ENCODE data around the gene COL8A1.

The COL8A1 gene

DNA sequence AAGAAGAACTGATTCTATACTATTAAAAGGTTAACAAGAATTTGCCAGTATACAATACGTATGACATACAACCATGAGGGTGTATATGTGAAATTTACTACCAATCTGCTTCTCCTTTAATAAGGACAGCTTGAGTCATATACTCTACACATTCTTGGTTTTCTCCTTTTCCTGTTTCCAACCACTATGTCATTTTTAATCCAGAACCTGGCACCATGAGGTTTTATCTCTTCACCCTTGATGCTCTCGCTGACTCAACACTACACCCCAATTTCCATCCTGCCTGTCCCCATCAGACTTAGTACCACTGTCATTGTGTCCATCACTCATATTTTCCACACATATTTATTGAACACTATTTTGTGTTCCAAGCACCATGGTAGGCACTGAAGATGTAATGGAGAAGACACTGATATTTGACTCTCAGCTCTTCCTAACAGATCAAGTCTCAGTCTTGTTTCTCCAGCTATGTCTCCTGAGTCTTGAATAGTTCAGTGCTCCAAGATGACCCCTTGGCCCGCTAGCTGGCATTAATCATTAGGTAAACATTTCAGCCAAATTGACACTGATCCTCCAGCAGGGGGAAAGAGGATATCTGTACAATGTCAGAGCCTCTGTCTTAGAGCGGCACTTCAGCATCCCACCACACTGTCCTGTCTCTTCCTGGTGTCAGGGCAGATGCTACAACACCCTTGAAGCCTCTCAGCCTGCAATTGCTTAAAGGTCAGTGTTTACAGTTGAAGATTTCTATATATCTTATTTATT is 11.2 kb upstream of the COL8A1 start:
- no peak for DNase-seq (ENCODE audit: low spot score)
- no peak overlapping the region for H3K27ac ChIP-seq
- TF ChIP-seq, protein P1, sequence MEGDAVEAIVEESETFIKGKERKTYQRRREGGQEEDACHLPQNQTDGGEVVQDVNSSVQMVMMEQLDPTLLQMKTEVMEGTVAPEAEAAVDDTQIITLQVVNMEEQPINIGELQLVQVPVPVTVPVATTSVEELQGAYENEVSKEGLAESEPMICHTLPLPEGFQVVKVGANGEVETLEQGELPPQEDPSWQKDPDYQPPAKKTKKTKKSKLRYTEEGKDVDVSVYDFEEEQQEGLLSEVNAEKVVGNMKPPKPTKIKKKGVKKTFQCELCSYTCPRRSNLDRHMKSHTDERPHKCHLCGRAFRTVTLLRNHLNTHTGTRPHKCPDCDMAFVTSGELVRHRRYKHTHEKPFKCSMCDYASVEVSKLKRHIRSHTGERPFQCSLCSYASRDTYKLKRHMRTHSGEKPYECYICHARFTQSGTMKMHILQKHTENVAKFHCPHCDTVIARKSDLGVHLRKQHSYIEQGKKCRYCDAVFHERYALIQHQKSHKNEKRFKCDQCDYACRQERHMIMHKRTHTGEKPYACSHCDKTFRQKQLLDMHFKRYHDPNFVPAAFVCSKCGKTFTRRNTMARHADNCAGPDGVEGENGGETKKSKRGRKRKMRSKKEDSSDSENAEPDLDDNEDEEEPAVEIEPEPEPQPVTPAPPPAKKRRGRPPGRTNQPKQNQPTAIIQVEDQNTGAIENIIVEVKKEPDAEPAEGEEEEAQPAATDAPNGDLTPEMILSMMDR (IDR thresholded peaks at IDR 0.05): no peak
- no peak overlapping the region for H3K4me3 ChIP-seq

DNA sequence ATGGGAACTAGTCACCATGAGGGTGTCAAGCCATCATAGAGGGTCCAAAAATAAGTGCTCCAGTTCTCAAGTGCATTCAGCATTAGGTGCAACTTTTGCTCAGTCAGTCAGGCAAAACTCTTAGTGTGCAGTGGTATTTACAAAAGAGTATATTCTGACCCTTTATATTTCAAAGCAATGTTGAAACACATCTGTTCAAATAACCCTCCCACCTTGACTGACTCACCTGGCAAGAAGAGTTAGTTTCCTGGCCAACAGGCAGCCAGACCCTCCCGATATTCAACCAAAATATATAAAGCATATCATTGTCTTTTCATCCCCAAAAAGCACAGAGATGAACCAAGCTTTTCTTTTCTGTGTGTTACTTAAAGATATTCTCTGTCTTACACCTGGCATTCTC is 7.6 kb upstream of the COL8A1 start:
- Histone ChIP-seq H3K4me3 (no peak overlapping the region), H3K27ac (no peak overlapping the region)
- no peak for DNase-seq (ENCODE audit: low spot score)
- TF ChIP-seq, protein P1 (IDR thresholded peaks at IDR 0.05): no peak

DNA sequence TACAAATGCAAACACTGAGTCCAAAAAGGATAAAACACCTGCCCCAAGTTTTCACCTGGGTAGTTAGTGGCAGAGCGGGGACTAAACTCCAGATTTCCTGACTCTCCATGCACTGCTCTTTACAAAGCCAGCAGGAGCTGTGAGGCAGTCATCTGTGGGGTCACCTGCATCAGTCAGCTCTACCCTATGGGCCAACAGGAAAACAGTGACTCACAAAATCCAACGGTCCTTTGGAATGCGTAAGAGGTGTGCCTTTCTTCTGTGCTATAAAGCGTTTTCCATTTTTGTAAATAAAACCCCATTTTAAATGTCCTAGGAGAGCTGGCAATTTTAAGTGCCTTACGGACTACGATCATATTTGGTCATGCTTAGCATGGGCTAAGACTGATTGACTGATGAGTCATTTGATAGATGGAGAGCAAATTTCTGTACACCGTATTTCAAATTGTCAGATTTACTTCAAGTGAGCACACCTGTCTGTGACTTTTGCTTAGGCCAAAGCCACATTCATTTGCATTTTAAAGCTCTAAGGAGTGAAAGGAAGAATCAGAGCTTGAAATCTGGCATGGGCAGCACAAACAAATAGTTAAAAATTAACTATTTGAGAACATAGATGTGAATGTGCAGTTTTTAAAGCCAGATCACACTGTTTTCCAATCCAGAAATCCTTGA is 4.4 kb upstream of the COL8A1 start:
- DNase-seq (ENCODE audit: low spot score): no peak
- peak overlapping the region in 1 of 2 donors; percentile 56 for H3K27ac ChIP-seq
- H3K4me3 ChIP-seq: no peak overlapping the region
- TF ChIP-seq, protein P1 (IDR thresholded peaks at IDR 0.05): no peak

DNA sequence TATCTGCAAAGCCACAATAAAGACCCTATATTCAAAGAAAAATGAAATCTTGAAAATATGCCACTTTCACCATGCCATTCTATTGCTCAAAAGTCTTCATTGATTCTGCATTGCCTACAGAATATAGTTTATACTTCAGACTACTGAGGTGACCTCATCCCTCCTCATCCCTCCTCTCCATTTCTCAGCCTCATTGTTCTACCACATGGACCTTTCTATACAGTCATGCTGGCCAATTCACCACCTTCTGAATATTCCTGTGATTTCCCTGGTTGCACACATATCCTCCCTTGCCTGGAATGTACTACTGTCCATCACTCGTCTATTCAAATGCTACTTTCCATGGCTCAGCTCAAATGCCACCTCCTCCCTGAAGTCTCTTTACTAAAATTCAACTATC is 3.5 kb upstream of the COL8A1 start:
- DNase-seq (ENCODE audit: low spot score): no peak
- TF ChIP-seq, protein P1 (IDR thresholded peaks at IDR 0.05): no peak
- Histone ChIP-seq H3K4me3 (no peak overlapping the region), H3K27ac (peak overlapping the region; percentile 56 to 93)

DNA sequence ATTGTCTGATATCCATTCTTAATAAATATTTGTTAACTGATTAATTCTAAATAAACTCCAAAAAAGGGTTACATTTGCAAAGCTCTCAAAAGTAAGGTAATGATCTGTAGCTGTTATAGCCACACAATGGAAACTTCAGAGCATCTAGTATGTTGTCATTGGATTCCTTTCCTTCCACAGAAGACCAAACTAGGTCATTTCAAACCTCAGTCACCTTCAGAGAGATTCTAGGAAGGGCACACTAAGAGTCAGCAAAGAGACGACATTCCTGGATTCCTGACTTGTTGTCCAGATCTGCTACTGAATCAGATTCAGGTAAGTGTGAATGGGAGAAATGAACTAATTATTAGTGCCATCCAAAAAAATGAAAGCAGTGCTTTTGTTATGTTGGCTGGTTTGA is 3.0 kb upstream of the COL8A1 start:
- H3K27ac ChIP-seq: peak overlapping the region; percentile 56 to 93
- no peak for DNase-seq (ENCODE audit: low spot score)
- TF ChIP-seq, protein P1 (IDR thresholded peaks at IDR 0.05): no peak
- H3K4me3 ChIP-seq: peak overlapping the region; percentile 88

DNA sequence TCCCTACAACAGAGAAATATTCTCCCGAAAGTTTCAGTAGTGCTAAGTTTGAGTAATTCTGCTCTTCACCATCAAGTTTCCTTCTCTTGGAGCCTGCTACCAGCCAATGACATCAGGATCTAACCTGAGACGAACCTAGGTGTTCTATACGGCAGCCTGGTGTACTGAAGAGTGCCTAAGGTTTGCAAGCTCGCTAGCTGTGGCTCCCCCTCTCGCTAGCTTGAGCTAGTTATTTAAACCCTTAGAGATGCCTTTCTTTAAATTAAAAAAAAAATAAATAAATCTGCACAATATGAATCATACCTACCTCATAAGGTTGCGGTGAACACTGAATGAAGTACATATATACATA is 1.4 kb upstream of the COL8A1 start:
- DNase-seq (ENCODE audit: low spot score): no peak
- Histone ChIP-seq H3K27ac (peak overlapping the region; percentile 93 to 98), H3K4me3 (peak overlapping the region; percentile 88)

More for the DNA sequence above, 1.4 kb upstream of the COL8A1 start:
- TF ChIP-seq, protein P1 (IDR thresholded peaks at IDR 0.05): no peak
